ENCODE measurements around the gene HPRT1. TPM values are rescaled to one million over a fixed set of nuclear protein-coding genes. Genes with fewer than 3 reads are reported as not detected.

The HPRT1 gene, protein sequence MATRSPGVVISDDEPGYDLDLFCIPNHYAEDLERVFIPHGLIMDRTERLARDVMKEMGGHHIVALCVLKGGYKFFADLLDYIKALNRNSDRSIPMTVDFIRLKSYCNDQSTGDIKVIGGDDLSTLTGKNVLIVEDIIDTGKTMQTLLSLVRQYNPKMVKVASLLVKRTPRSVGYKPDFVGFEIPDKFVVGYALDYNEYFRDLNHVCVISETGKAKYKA
- 70.7 to 134 TPM (median 105 TPM) in 5 replicates for total RNA-seq (2022; extraction: Qiagen RNA extraction; ENCODE audit: low read depth)

DNA sequence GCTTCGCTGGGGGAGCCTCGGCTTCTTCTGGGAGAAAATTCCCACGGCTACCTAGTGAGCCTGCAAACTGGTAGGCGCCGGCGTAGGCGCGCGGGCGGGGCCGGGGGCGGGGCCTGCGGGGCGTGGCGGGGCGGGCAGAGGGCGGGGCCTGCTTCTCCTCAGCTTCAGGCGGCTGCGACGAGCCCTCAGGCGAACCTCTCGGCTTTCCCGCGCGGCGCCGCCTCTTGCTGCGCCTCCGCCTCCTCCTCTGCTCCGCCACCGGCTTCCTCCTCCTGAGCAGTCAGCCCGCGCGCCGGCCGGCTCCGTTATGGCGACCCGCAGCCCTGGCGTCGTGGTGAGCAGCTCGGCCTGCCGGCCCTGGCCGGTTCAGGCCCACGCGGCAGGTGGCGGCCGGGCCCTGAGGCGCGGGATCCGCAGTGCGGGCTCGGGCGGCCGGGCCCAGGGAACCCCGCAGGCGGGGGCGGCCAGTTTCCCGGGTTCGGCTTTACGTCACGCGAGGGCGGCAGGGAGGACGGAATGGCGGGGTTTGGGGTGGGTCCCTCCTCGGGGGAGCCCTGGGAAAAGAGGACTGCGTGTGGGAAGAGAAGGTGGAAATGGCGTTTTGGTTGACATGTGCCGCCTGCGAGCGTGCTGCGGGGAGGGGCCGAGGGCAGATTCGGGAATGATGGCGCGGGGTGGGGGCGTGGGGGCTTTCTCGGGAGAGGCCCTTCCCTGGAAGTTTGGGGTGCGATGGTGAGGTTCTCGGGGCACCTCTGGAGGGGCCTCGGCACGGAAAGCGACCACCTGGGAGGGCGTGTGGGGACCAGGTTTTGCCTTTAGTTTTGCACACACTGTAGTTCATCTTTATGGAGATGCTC is at the start of gene HPRT1:
TSS of gene HPRT1 (plus strand) at position 161 of the 857 bp plus-strand sequence. CDS start at position 308, 147 bp downstream.

Other genes with a start within 250 kb of the HPRT1 start
- gene CCDC160, start 223.0 kb upstream of the HPRT1 start, total RNA-seq (2022; extraction: Qiagen RNA extraction; ENCODE audit: low read depth): not detected in 5 replicates
- gene PHF6, start 86.9 kb upstream of the HPRT1 start, total RNA-seq (2022; extraction: Qiagen RNA extraction; ENCODE audit: low read depth): 6.2 to 14.9 TPM (median 14.5 TPM) in 5 replicates
- 0.32 to 0.82 TPM (median 0.63 TPM) in 5 replicates for gene PLAC1, start 198.3 kb downstream of the HPRT1 start, total RNA-seq (2022; extraction: Qiagen RNA extraction; ENCODE audit: low read depth)

Measured in A549 treated with RU486 at 1 μM for 4 hours (cell line).